Measurements from ENCODE around the gene HTR6. TPM values are rescaled to one million over a fixed set of nuclear protein-coding genes. Genes with fewer than 3 reads are reported as not detected.

The HTR6 gene
- total RNA-seq, 4 donors from 2014 or later = not detected

DNA sequence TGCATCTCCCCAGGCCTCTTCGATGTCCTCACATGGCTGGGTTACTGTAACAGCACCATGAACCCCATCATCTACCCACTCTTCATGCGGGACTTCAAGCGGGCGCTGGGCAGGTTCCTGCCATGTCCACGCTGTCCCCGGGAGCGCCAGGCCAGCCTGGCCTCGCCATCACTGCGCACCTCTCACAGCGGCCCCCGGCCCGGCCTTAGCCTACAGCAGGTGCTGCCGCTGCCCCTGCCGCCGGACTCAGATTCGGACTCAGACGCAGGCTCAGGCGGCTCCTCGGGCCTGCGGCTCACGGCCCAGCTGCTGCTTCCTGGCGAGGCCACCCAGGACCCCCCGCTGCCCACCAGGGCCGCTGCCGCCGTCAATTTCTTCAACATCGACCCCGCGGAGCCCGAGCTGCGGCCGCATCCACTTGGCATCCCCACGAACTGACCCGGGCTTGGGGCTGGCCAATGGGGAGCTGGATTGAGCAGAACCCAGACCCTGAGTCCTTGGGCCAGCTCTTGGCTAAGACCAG, 14.3 kb downstream of the HTR6 start:
- no peak overlapping the region for H3K27ac ChIP-seq
- 94% methylated on average over 29 of the region's 34 CpGs; no CpG with 5 or more reads in 1 of the 2 donors for WGBS, 2 donors (ENCODE audit: low coverage in 1 of 2)
- H3K27me3 ChIP-seq = peaks cover 5% of the 10 kb centered on the region
- no peak for TF ChIP-seq EP300 (IDR thresholded peaks at IDR 0.05; ENCODE audit: low read depth)
- no peak for TF ChIP-seq POLR2AphosphoS5 (IDR thresholded peaks at IDR 0.05)
- no peak for TF ChIP-seq POLR2A (IDR thresholded peaks at IDR 0.05)
- TF ChIP-seq, protein P1, sequence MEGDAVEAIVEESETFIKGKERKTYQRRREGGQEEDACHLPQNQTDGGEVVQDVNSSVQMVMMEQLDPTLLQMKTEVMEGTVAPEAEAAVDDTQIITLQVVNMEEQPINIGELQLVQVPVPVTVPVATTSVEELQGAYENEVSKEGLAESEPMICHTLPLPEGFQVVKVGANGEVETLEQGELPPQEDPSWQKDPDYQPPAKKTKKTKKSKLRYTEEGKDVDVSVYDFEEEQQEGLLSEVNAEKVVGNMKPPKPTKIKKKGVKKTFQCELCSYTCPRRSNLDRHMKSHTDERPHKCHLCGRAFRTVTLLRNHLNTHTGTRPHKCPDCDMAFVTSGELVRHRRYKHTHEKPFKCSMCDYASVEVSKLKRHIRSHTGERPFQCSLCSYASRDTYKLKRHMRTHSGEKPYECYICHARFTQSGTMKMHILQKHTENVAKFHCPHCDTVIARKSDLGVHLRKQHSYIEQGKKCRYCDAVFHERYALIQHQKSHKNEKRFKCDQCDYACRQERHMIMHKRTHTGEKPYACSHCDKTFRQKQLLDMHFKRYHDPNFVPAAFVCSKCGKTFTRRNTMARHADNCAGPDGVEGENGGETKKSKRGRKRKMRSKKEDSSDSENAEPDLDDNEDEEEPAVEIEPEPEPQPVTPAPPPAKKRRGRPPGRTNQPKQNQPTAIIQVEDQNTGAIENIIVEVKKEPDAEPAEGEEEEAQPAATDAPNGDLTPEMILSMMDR (IDR thresholded peaks at IDR 0.05) = no peak
- DNase-seq = no peak
- H3K4me3 ChIP-seq = no peak overlapping the region
- no peaks in the 10 kb centered on the region for H3K9me3 ChIP-seq
- intact Hi-C loops (cut with DNase I; ENCODE audit: low total_unique reads) (no loop called here), in situ Hi-C loops (cut with MboI; ENCODE audit: low pct_ligation_motif_present in 1 of 4, low pct_unique_long_range_greater_than_20kb in 1 of 4, low sequenced_read_pairs in 3 of 4) (no loop called here)
- no peaks in the 10 kb centered on the region for H3K4me1 ChIP-seq
- H3K36me3 ChIP-seq = no peaks in the 10 kb centered on the region

DNA sequence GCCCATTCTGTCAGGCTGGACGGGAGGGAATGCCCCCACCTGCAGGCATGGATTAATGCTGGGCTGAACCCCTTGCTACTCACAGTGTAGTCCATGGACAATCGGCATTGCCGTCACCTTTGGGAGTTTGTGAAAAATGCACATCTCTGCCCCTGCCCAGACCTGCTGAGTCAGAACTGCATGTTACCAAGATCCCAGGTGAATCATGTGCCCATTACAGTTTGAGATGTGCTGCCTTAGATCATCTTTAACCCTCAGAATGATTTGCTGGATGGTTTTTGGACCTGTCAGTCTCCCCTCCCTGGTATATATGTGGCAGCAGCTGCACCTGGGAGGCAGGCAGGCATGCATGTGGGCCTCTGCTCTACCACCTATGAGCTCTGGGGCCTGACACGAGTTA, 15.0 kb downstream of the HTR6 start:
- Histone ChIP-seq H3K4me1 (no peaks in the 10 kb centered on the region), H3K4me3 (no peak overlapping the region), H3K27ac (no peak overlapping the region), H3K9me3 (no peaks in the 10 kb centered on the region), H3K36me3 (no peaks in the 10 kb centered on the region), H3K27me3 (peaks cover 2% of the 10 kb centered on the region)
- TF ChIP-seq, protein P1 (IDR thresholded peaks at IDR 0.05) = no peak
- TF ChIP-seq EP300 (IDR thresholded peaks at IDR 0.05; ENCODE audit: low read depth) (no peak), POLR2AphosphoS5 (IDR thresholded peaks at IDR 0.05) (no peak), POLR2A (IDR thresholded peaks at IDR 0.05) (no peak)
- 76% methylated on average over 4 of the region's 4 CpGs; no CpG with 5 or more reads in 1 of the 2 donors for WGBS, 2 donors (ENCODE audit: low coverage in 1 of 2)
- DNase-seq = no peak
- in situ Hi-C loops (cut with MboI; ENCODE audit: low pct_ligation_motif_present in 1 of 4, low pct_unique_long_range_greater_than_20kb in 1 of 4, low sequenced_read_pairs in 3 of 4) = no loop called here
- intact Hi-C loops (cut with DNase I; ENCODE audit: low total_unique reads) = no loop called here

DNA sequence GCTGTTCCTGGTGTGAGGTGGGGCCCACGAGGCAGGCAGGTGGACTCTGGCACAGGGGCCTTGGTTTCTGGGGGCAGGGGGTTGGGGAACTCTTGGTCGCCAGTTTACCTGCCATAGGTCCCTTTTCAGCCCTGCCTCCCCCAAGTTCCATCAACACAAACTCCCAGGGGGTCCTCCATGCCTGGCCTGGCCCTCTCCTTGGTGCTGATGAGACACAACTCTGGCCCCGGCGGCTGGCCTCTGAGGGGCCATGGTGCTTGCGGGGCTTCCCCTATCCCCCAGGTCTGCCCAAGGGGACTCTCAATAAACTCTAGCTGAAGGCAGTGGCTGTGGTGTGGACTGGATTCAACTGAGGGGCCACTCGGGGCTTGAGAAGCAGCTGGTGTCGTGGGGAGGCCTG, 16.0 kb downstream of the HTR6 start:
- in situ Hi-C loops (cut with MboI; ENCODE audit: low pct_ligation_motif_present in 1 of 4, low pct_unique_long_range_greater_than_20kb in 1 of 4, low sequenced_read_pairs in 3 of 4) = no loop called here
- Histone ChIP-seq H3K27ac (no peak overlapping the region), H3K27me3 (no peaks in the 10 kb centered on the region)

DNA sequence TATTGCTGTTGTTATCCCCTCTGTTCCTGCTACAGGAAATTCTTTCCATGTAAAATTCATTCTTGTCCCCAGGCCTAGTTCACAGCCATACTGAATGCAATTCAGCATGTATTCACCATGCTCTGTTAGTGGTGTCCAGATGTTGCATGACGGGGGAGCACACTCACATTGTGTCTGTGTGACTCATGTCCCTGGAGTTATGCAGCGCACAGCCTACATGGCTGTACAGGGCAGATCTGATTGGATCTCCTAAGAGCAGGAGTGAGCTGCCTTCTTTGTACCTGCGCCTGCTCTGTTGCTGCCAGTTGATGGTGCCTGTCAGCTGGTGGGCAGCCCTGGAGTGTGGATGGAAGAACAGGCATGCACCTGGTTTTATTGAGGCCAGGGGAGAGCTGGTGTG, 17.6 kb downstream of the HTR6 start:
- TF ChIP-seq POLR2A (IDR thresholded peaks at IDR 0.05) = no peak
- intact Hi-C loops (cut with DNase I; ENCODE audit: low total_unique reads) (no loop called here), in situ Hi-C loops (cut with MboI; ENCODE audit: low pct_ligation_motif_present in 1 of 4, low pct_unique_long_range_greater_than_20kb in 1 of 4, low sequenced_read_pairs in 3 of 4) (no loop called here)
- H3K36me3 ChIP-seq = no peaks in the 10 kb centered on the region
- H3K4me1 ChIP-seq = no peaks in the 10 kb centered on the region
- H3K9me3 ChIP-seq = no peaks in the 10 kb centered on the region
- no peak overlapping the region for H3K27ac ChIP-seq
- WGBS, 2 donors (ENCODE audit: low coverage in 1 of 2) = 87% methylated on average over 3 of the region's 3 CpGs; no CpG with 5 or more reads in 1 of the 2 donors
- no peaks in the 10 kb centered on the region for H3K27me3 ChIP-seq
- H3K4me3 ChIP-seq = no peak overlapping the region
- no peak for DNase-seq

More for the DNA sequence above, 16.0 kb downstream of the HTR6 start:
- no peaks in the 10 kb centered on the region for H3K36me3 ChIP-seq
- H3K4me1 ChIP-seq = no peaks in the 10 kb centered on the region
- intact Hi-C loops (cut with DNase I; ENCODE audit: low total_unique reads) = no loop called here
- no peak for DNase-seq
- WGBS, 2 donors (ENCODE audit: low coverage in 1 of 2) = 83% methylated on average over 7 of the region's 7 CpGs; no CpG with 5 or more reads in 1 of the 2 donors
- TF ChIP-seq, protein P1 (IDR thresholded peaks at IDR 0.05) = no peak
- TF ChIP-seq POLR2A (IDR thresholded peaks at IDR 0.05) (no peak), EP300 (IDR thresholded peaks at IDR 0.05; ENCODE audit: low read depth) (no peak), POLR2AphosphoS5 (IDR thresholded peaks at IDR 0.05) (no peak)
- H3K9me3 ChIP-seq = no peaks in the 10 kb centered on the region
- H3K4me3 ChIP-seq = no peak overlapping the region

DNA sequence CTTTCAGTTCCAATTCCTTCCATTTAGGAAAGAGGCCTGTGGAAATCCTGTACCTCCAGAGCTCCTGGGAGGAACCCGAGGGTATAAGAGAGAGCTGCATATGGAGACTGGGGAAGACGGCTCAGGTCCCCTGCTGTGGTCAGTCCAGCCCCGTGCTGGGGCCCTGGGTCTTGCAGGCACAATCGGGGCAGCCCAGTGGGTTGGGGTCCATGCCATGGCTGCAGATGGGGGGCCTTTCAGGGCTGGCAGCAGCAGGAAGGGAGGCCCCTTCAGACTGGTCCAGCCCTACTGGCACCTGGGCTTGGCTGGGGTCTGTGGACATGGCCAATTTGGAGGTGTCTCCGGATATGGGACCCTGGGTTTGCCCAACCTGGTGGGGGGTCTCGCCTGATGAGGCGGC, 18.2 kb downstream of the HTR6 start:
- Histone ChIP-seq H3K9me3 (no peaks in the 10 kb centered on the region), H3K4me3 (no peak overlapping the region), H3K4me1 (no peaks in the 10 kb centered on the region), H3K27ac (no peak overlapping the region), H3K36me3 (no peaks in the 10 kb centered on the region), H3K27me3 (no peaks in the 10 kb centered on the region)
- TF ChIP-seq POLR2AphosphoS5 (IDR thresholded peaks at IDR 0.05) (no peak), EP300 (IDR thresholded peaks at IDR 0.05; ENCODE audit: low read depth) (no peak), POLR2A (IDR thresholded peaks at IDR 0.05) (no peak)
- TF ChIP-seq, protein P1 (IDR thresholded peaks at IDR 0.05) = no peak
- DNase-seq = no peak
- 87% methylated on average over 4 of the region's 7 CpGs; no CpG with 5 or more reads in 1 of the 2 donors for WGBS, 2 donors (ENCODE audit: low coverage in 1 of 2)
- intact Hi-C loops (cut with DNase I; ENCODE audit: low total_unique reads) (no loop called here), in situ Hi-C loops (cut with MboI; ENCODE audit: low pct_ligation_motif_present in 1 of 4, low pct_unique_long_range_greater_than_20kb in 1 of 4, low sequenced_read_pairs in 3 of 4) (no loop called here)
